SK-N-SH (cell line): ENCODE data around the gene P2RX1. TPM values are rescaled to one million over a fixed set of nuclear protein-coding genes. Genes with fewer than 3 reads are reported as not detected.

Experiments
- CTCF ChIA-PET: fragments of 300-600, 350-600 bp; formaldehyde crosslinking; extraction: SDS; loops from one replicate; lab custom pipeline; 2021; lab: Yijun Ruan, JAX
- POLR2A ChIA-PET: fragments of 350-600 bp; sonication (Branson Sonifier 250); formaldehyde crosslinking; extraction: SDS; loops from one replicate; lab custom pipeline; 2020; ENCODE audit warnings: antibody characterized with exemption, inconsistent platforms; lab: Yijun Ruan, JAX
- DNase-seq: peaks from one replicate; pipeline ENCODE4 v3.0.0; 2012
- H2AFZ ChIP-seq: fragments of 200-600 bp; sonication (generic); 2 replicates; pipeline ENCODE4 v1.8.1; 2016; ENCODE audit warnings: antibody characterized with exemption, mild to moderate bottlenecking, low read depth
- H3F3A ChIP-seq: fragments of 200-600 bp; sonication (generic); replicated peaks from 2 replicates; pipeline ENCODE3; 2016; ENCODE audit warnings: antibody characterized with exemption, mild to moderate bottlenecking; ENCODE audit not compliant: insufficient read depth
- H3K27ac ChIP-seq, 2 experiments: fragments of 200-500 bp in 1 of 2; fragments of 200-600 bp in 1 of 2; sonication (Bioruptor generic) in 1 of 2; sonication (generic), shearing (Covaris generic) in 1 of 2; 2 replicates each; pipeline versions ENCODE4 v1.5.1 to v1.6.1; 2014 to 2016; ENCODE audit warnings: low read depth in 2 of 2, inconsistent platforms in 1 of 2, low read length in 1 of 2, mild to moderate bottlenecking in 1 of 2, mixed read lengths in 1 of 2
- H3K27me3 ChIP-seq: fragments of 200-600 bp; sonication (generic), shearing (Covaris generic); 2 replicates; pipeline ENCODE4 v1.6.1; 2016; ENCODE audit warnings: mixed run types; ENCODE audit not compliant: insufficient read depth
- H3K36me3 ChIP-seq, 2 experiments: fragments of 200-500 bp in 1 of 2; fragments of 200-600 bp in 1 of 2; sonication (Bioruptor generic) in 1 of 2; sonication (generic) in 1 of 2; replicated peaks in 1 of 2; 2 replicates each; pipeline versions ENCODE3 to v1.5.1; 2014 to 2016; ENCODE audit warnings: low read length in 1 of 2, mild to moderate bottlenecking in 1 of 2; ENCODE audit not compliant: insufficient read depth in 2 of 2, control insufficient read depth in 1 of 2
- H3K4me1 ChIP-seq, 2 experiments: fragments of 200-500 bp in 1 of 2; fragments of 200-600 bp in 1 of 2; sonication (Bioruptor generic) in 1 of 2; sonication (generic), shearing (Covaris generic) in 1 of 2; 2 replicates each; pipeline versions ENCODE4 v1.5.1 to v1.6.1; 2014 to 2016; ENCODE audit warnings: low read depth in 1 of 2, low read length in 1 of 2, mixed run types in 1 of 2; ENCODE audit not compliant: insufficient read depth in 2 of 2, control insufficient read depth in 1 of 2
- H3K4me2 ChIP-seq: fragments of 200-600 bp; sonication (generic), shearing (Covaris generic); 2 replicates; pipeline ENCODE4 v1.6.1; 2017; ENCODE audit warnings: mixed run types
- H3K4me3 ChIP-seq, 2 experiments: fragments of 200-500 bp in 1 of 2; fragments of 200-600 bp in 1 of 2; sonication (Bioruptor generic) in 1 of 2; sonication (generic), shearing (Covaris generic) in 1 of 2; 2 replicates each; pipeline versions ENCODE4 v1.5.1 to v1.8.1; 2014 to 2016; ENCODE audit warnings: low read depth in 2 of 2, inconsistent platforms in 1 of 2, low read length in 1 of 2, mild to moderate bottlenecking in 1 of 2, mixed read lengths in 1 of 2, moderate library complexity in 1 of 2
- H3K79me2 ChIP-seq: fragments of 200-600 bp; sonication (generic); 2 replicates; pipeline ENCODE4 v1.8.1; 2017; ENCODE audit warnings: mild to moderate bottlenecking; ENCODE audit not compliant: insufficient read depth
- H3K9ac ChIP-seq: fragments of 200-600 bp; sonication (generic); 2 replicates; pipeline ENCODE4 v1.6.1; 2017; ENCODE audit warnings: mixed run types
- H3K9me2 ChIP-seq: fragments of 200-600 bp; sonication (generic); 2 replicates; pipeline ENCODE4 v1.6.1; 2017; ENCODE audit warnings: mixed run types
- H3K9me3 ChIP-seq: fragments of 200-600 bp; sonication (generic); 2 replicates; pipeline ENCODE4 v1.6.1; 2017; ENCODE audit warnings: mixed run types, mild to moderate bottlenecking, moderate library complexity
- H4K20me1 ChIP-seq: fragments of 200-600 bp; sonication (generic); 2 replicates; pipeline ENCODE4 v1.6.1; 2017; ENCODE audit warnings: mild to moderate bottlenecking, mixed run types; ENCODE audit not compliant: insufficient read depth
- CHD2 ChIP-seq: fragments of 150-350 bp; IDR thresholded peaks from 2 replicates; pipeline ENCODE4 v1.6.1; 2018; ENCODE audit warnings: low read length; ENCODE audit not compliant: partially characterized antibody
- ELF1 ChIP-seq: IDR thresholded peaks from 2 replicates; pipeline ENCODE4 v1.4.0; 2012
- EP300 ChIP-seq, 2 experiments: IDR thresholded peaks; 2 replicates each; pipeline versions ENCODE4 v1.4.0 to v1.6.1; 2012; ENCODE audit warnings: borderline replicate concordance in 1 of 2, low read depth in 1 of 2, low read length in 1 of 2
- JUND ChIP-seq: IDR thresholded peaks from 2 replicates; pipeline ENCODE4 v1.4.0; 2012
- MEF2A ChIP-seq: IDR thresholded peaks from 2 replicates; pipeline ENCODE4 v1.4.0; 2012; ENCODE audit warnings: low read depth, borderline replicate concordance
- NFIC ChIP-seq: IDR thresholded peaks from 2 replicates; pipeline ENCODE4 v1.4.0; 2012; ENCODE audit warnings: borderline replicate concordance
- PBX3 ChIP-seq: IDR thresholded peaks from 2 replicates; pipeline ENCODE4; 2012
- POLR2AphosphoS5 ChIP-seq: IDR thresholded peaks from 2 replicates; pipeline ENCODE4 v1.6.1; 2012; ENCODE audit warnings: low read depth, low read length
- SIN3A ChIP-seq: IDR thresholded peaks from 2 replicates; pipeline ENCODE4 v1.6.1; 2012; ENCODE audit warnings: low read depth, mild to moderate bottlenecking, low read length, moderate library complexity, borderline replicate concordance
- TCF12 ChIP-seq: IDR thresholded peaks from 2 replicates; pipeline ENCODE4 v1.4.0; 2012
- WGBS: methylation state at CpG from one replicate; pipeline ENCODE4 v1.1.6; 2017; ENCODE audit warnings: low lambda C conversion rate; 5-methylcytosine and 5-hydroxymethylcytosine counted together
- polyA plus RNA-seq, 3 experiments: library from polyadenylated mRNA; depleted of rRNA; stranded (reverse); fragments of >200 nt; gene quantifications; 2 replicates each; pipeline ENCODE4 v1.2.3, GENCODE V29; 2012
- TF ChIP-seq, protein P1 (sequence below): fragments of 150-350 bp; IDR thresholded peaks from 2 replicates; pipeline ENCODE4 v1.6.1; 2017; ENCODE audit warnings: antibody characterized with exemption, low read length, low read depth, borderline replicate concordance
- TF ChIP-seq, protein P2 (sequence below): IDR thresholded peaks from 2 replicates; pipeline ENCODE4 v1.4.0; 2012; ENCODE audit warnings: low read depth, borderline replicate concordance

P2RX1 gene
- polyA plus RNA-seq, 1 of the 3 experiments (the other 2 are of a cell fraction): not detected

DNA sequence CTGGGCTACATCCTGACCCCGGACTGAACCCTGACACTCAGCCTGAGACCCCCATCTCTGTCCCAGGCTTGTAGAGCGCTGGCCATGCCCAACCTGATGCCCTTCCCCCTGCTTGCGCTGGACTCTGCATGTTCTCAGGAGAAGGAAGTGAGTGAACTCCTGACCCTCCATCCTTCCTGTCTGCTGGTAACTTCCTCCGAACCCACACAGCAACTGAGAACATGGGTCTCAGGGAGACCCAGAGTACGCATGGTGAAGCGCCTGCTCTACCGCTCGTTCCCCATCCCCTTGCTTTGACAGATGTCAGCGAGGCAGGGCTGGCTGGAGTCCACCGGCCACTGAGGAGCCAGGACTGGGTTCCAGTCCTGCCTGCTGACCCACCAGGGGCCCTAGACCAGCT is 29.5 kb downstream of the P2RX1 start:
- ChIA-PET POLR2A (no interaction called here), CTCF (no interaction called here)
- Histone ChIP-seq H3K27me3 (no peaks in the 10 kb centered on the region), H3K27ac (no peak overlapping the region), H2AFZ (no peak overlapping the region), H3K9me3 (no peaks in the 10 kb centered on the region), H3K4me3 (no peak overlapping the region), H3K36me3 (peaks cover 0 to 5% of the 10 kb centered on the region in 2 experiments), H3K4me2 (no peak overlapping the region), H4K20me1 (0 out of 2 replicates have a peak, but pooled peaks cover 4% of the 10 kb centered on the region), H3K4me1 (peaks cover 9 to 30% of the 10 kb centered on the region in 2 experiments; a peak in 3 of 4 replicates), H3K79me2 (peaks cover 18% of the 10 kb centered on the region; the same call in 1 of the 2 replicates), H3F3A (peaks cover 10% of the 10 kb centered on the region), H3K9me2 (no peaks in the 10 kb centered on the region), H3K9ac (no peak overlapping the region)
- DNase-seq: no peak
- TF ChIP-seq MEF2A (no peak), JUND (no peak), SIN3A (no peak), CHD2 (no peak), EP300 (IDR thresholded peaks at IDR 0.05; ENCODE audit: borderline replicate concordance in 1 of 2, low read depth in 1 of 2, low read length in 1 of 2) (no peak), PBX3 (no peak), ELF1 (no peak), TCF12 (no peak), NFIC (no peak)
- TF ChIP-seq, protein P1, sequence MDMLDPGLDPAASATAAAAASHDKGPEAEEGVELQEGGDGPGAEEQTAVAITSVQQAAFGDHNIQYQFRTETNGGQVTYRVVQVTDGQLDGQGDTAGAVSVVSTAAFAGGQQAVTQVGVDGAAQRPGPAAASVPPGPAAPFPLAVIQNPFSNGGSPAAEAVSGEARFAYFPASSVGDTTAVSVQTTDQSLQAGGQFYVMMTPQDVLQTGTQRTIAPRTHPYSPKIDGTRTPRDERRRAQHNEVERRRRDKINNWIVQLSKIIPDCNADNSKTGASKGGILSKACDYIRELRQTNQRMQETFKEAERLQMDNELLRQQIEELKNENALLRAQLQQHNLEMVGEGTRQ: no peak
- TF ChIP-seq, protein P2, sequence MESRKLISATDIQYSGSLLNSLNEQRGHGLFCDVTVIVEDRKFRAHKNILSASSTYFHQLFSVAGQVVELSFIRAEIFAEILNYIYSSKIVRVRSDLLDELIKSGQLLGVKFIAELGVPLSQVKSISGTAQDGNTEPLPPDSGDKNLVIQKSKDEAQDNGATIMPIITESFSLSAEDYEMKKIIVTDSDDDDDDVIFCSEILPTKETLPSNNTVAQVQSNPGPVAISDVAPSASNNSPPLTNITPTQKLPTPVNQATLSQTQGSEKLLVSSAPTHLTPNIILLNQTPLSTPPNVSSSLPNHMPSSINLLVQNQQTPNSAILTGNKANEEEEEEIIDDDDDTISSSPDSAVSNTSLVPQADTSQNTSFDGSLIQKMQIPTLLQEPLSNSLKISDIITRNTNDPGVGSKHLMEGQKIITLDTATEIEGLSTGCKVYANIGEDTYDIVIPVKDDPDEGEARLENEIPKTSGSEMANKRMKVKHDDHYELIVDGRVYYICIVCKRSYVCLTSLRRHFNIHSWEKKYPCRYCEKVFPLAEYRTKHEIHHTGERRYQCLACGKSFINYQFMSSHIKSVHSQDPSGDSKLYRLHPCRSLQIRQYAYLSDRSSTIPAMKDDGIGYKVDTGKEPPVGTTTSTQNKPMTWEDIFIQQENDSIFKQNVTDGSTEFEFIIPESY: no peak
- WGBS: 92% methylated on average over 7 of the region's 10 CpGs

DNA sequence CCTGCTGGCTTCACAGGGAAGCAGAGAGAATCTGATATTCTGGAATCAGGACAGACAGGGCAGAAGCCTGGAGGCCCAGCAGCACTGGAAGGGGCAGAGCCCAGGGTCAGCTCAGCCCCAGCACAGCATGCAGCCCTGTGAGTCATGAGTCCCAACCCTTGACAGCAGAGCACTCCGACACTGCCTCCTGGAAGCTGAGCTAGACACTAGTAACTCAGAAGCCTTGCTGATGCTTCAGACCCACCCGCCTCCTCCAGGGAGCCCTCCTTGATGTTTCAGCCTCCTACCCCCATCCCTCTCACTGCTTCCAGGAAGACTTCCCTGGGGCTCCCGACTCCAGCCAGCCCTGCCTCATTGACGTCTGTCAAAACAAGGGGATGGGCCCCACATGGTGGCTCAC is 30.3 kb downstream of the P2RX1 start:
- peaks cover 9 to 22% of the 10 kb centered on the region in 2 experiments; a peak in 3 of 4 replicates for H3K4me1 ChIP-seq
- TF ChIP-seq POLR2AphosphoS5: no peak
- TF ChIP-seq, protein P1: no peak
- TF ChIP-seq EP300 (IDR thresholded peaks at IDR 0.05; ENCODE audit: borderline replicate concordance in 1 of 2, low read depth in 1 of 2, low read length in 1 of 2): no peak
- TF ChIP-seq, all 33 proteins: peak for 0
- Histone ChIP-seq H3K9me2 (no peaks in the 10 kb centered on the region), H2AFZ (no peak overlapping the region), H3K27me3 (no peaks in the 10 kb centered on the region), H3K36me3 (peaks cover 0 to 5% of the 10 kb centered on the region in 2 experiments), H3F3A (peaks cover 8% of the 10 kb centered on the region), H3K79me2 (peaks cover 18% of the 10 kb centered on the region; the same call in 1 of the 2 replicates), H3K9me3 (no peaks in the 10 kb centered on the region), H3K27ac (no peak overlapping the region), H4K20me1 (0 out of 2 replicates have a peak, but pooled peaks cover 4% of the 10 kb centered on the region), H3K9ac (no peak overlapping the region), H3K4me3 (no peak overlapping the region), H3K4me2 (no peak overlapping the region)
- no peak for DNase-seq
- CTCF ChIA-PET: interaction anchor here (1.2 kb wide), 1 partner anchor 28 kb away, joined by 4 read pairs; no protein-coding TSS in a partner anchor
- POLR2A ChIA-PET: no interaction called here
- 100% methylated on average over 3 of the region's 4 CpGs for WGBS
